Measurements from ENCODE around the gene CAB39. TPM values are rescaled to one million over a fixed set of nuclear protein-coding genes. Genes with fewer than 3 reads are reported as not detected.

Gene CAB39
- total RNA-seq, 1 experiment from 2014 or later, result 88.7 TPM

DNA sequence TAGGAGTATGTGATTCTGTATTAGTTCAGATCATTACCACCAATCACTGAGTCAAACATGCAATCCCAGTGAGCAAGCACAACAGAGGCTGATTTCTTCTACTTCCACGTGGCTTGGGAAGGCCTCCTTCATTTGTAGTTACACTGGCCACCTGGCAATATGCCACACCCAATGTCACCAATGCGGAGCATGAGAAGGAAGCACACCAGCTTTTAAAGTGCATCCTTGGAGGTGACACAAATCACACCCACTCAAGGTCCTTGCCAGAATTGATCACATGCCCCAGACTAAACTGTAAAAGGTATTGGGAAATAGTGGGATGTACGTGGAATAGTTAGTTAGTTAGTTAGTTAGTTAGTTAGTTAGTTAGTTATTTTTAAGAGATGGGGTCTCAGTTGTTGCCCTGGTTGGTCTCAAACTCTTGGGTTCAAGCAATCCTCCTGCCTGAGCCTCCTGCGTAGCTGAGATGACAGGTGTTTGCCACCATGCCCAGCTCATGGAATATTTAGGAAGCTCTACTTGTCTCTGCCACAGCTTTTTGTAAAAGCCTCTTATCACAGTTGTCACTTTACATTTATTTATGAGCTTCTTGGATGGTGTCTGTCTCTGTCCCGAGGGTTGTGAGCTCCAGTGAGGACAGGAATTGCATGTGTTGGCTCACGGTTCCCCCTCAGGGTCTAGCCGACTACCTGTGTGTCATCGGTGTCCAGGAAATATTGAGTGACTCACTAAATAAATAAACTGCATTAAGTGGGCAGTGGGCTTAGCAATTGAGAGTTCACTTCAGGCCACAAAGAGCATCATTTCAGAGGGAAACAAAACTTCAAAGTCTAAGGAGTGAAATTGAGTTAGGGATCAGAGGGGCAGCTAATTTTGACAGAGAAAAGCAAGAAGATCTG, 28.1 kb upstream of the CAB39 start:
- Mint-ChIP-seq H3K9me3 (ENCODE audit: low read depth, unreplicated experiment) (peaks cover 2% of the 10 kb centered on the region), H3K4me3 (ENCODE audit: low read depth, unreplicated experiment) (no peak overlapping the region), H3K36me3 (ENCODE audit: insufficient read depth, unreplicated experiment) (peaks cover 10% of the 10 kb centered on the region), H3K4me1 (ENCODE audit: low read depth, unreplicated experiment) (peaks cover 41% of the 10 kb centered on the region), H3K27me3 (ENCODE audit: unreplicated experiment) (no peaks in the 10 kb centered on the region), H3K27ac (ENCODE audit: unreplicated experiment) (peak overlapping the region; percentile 43)
- peak; percentile 77 for DNase-seq
- no TSS peak for BruUV-seq (replicated peaks)
- TF ChIP-seq CTCF (IDR thresholded peaks at IDR 0.05; ENCODE audit: unreplicated experiment), result no peak
- CTCF ChIA-PET, result interaction anchor here (0.9 to 1.3 kb wide), 3 partner anchors 29 to 81 kb away, joined by 3 to 8 read pairs (median 3); no protein-coding TSS in a partner anchor
- intact Hi-C loops (cut with micrococcal nuclease; ENCODE audit: unreplicated experiment), result no loop called here

DNA sequence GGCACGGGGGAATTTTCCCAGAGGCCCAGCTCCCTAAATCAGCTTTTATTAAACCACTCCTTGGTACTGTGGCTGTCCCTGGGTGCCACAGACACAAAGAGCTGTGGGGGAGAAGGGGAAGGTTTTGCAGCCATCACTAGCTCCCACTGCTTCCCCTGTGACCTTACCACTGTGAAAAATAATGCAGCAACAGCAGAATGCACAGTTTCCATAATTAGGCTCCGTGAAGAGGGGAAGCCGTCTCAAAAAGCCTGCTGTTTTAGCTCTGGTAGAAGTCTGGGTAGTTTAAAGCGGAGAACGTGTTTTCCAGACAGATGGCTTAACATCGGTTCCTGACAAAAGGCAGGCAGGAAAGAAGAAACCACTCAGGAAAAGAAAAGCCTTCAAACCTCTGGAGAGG, 27.5 kb upstream of the CAB39 start:
- Mint-ChIP-seq H3K9me3 (ENCODE audit: low read depth, unreplicated experiment) (peaks cover 2% of the 10 kb centered on the region), H3K27me3 (ENCODE audit: unreplicated experiment) (no peaks in the 10 kb centered on the region), H3K36me3 (ENCODE audit: insufficient read depth, unreplicated experiment) (peaks cover 10% of the 10 kb centered on the region), H3K27ac (ENCODE audit: unreplicated experiment) (peak overlapping the region; percentile 43), H3K4me3 (ENCODE audit: low read depth, unreplicated experiment) (no peak overlapping the region), H3K4me1 (ENCODE audit: low read depth, unreplicated experiment) (peaks cover 45% of the 10 kb centered on the region)
- no peak for DNase-seq
- no TSS peak for BruUV-seq (replicated peaks)
- intact Hi-C loops (cut with micrococcal nuclease; ENCODE audit: unreplicated experiment), result no loop called here
- no peak for TF ChIP-seq CTCF (IDR thresholded peaks at IDR 0.05; ENCODE audit: unreplicated experiment)
- CTCF ChIA-PET, result interaction anchor here (1.1 to 1.3 kb wide), 2 partner anchors 68 to 81 kb away, joined by 3 read pairs; no protein-coding TSS in a partner anchor

DNA sequence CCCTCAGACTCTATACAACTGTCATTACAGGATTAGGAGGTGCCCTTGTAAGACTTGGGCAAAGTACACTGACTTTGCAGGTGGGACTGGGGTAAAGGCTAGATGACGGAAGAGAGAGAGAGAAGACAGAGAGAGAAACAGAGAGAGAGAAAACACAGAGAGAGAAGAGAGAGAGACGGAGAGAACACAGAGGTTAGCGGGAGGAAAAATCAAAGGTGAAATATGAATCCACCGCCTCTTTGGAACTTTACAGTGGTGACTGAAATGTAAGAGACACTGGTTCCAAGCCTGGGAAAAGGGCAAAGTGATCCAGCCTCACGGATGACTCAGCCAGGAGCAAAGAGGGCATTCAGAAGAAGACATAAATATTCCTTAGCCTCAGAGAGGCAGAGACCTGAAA, 25.1 kb upstream of the CAB39 start:
- peaks cover 49% of the 10 kb centered on the region for H3K4me1 Mint-ChIP-seq (ENCODE audit: low read depth, unreplicated experiment)
- H3K9me3 Mint-ChIP-seq (ENCODE audit: low read depth, unreplicated experiment), result peaks cover 2% of the 10 kb centered on the region
- peak overlapping the region; percentile 27 for H3K27ac Mint-ChIP-seq (ENCODE audit: unreplicated experiment)
- H3K27me3 Mint-ChIP-seq (ENCODE audit: unreplicated experiment), result no peaks in the 10 kb centered on the region
- no peak for DNase-seq
- no peak overlapping the region for H3K4me3 Mint-ChIP-seq (ENCODE audit: low read depth, unreplicated experiment)
- intact Hi-C loops (cut with micrococcal nuclease; ENCODE audit: unreplicated experiment), result no loop called here
- H3K36me3 Mint-ChIP-seq (ENCODE audit: insufficient read depth, unreplicated experiment), result peaks cover 10% of the 10 kb centered on the region
- no TSS peak for BruUV-seq (replicated peaks)
- CTCF ChIA-PET, result no interaction called here
- TF ChIP-seq CTCF (IDR thresholded peaks at IDR 0.05; ENCODE audit: unreplicated experiment), result no peak

- peaks cover 50% of the 10 kb centered on the region for H3K4me1 Mint-ChIP-seq (ENCODE audit: low read depth, unreplicated experiment)
- DNase-seq, result no peak
- CTCF ChIA-PET, result no interaction called here
- H3K36me3 Mint-ChIP-seq (ENCODE audit: insufficient read depth, unreplicated experiment), result peaks cover 10% of the 10 kb centered on the region
- no peak for TF ChIP-seq CTCF (IDR thresholded peaks at IDR 0.05; ENCODE audit: unreplicated experiment)
- no peak overlapping the region for H3K4me3 Mint-ChIP-seq (ENCODE audit: low read depth, unreplicated experiment)
- H3K27ac Mint-ChIP-seq (ENCODE audit: unreplicated experiment), result no peak overlapping the region
- peaks cover 2% of the 10 kb centered on the region for H3K9me3 Mint-ChIP-seq (ENCODE audit: low read depth, unreplicated experiment)
- H3K27me3 Mint-ChIP-seq (ENCODE audit: unreplicated experiment), result no peaks in the 10 kb centered on the region
- intact Hi-C loops (cut with micrococcal nuclease; ENCODE audit: unreplicated experiment), result no loop called here
- BruUV-seq (replicated peaks), result no TSS peak
Observed at GRCh38 chr2:230688490-230688889, 24.2 kb upstream of the CAB39 start.
